H9 (cell line): Measurements from ENCODE around the gene POU6F2. TPM values are rescaled to one million over a fixed set of nuclear protein-coding genes. Genes with fewer than 3 reads are reported as not detected.
"Not testable (repeated sequence)": the region's sequence is repeated elsewhere in the genome, so short reads cannot be mapped to it uniquely, and the experiment has no call there.

Experiments used
- DNase-seq: peaks from one replicate; pipeline ENCODE4 v3.0.0-alpha.2; 2017
- H2AFZ ChIP-seq: one replicate; pipeline ENCODE4 v1.6.1; 2013; ENCODE audit warnings: mild to moderate bottlenecking, low read length, control low read depth, moderate library complexity
- H2AK5ac ChIP-seq: 2 replicates; pipeline ENCODE4 v1.6.1; 2013; ENCODE audit warnings: low read length, control low read depth, mixed read lengths; ENCODE audit not compliant: insufficient read length
- H2BK120ac ChIP-seq: one replicate; pipeline ENCODE4 v1.6.1; 2013; ENCODE audit warnings: low read depth, mild to moderate bottlenecking, low read length, control low read depth, inconsistent platforms; ENCODE audit not compliant: poor library complexity, severe bottlenecking
- H2BK12ac ChIP-seq: 2 replicates; pipeline ENCODE4 v1.6.1; 2013; ENCODE audit warnings: low read length, control low read depth, mixed read lengths, low read depth; ENCODE audit not compliant: insufficient read length
- H2BK15ac ChIP-seq: 2 replicates; pipeline ENCODE4 v1.6.1; 2013; ENCODE audit warnings: low read depth, low read length, control low read depth
- H2BK20ac ChIP-seq: one replicate; pipeline ENCODE4 v1.6.1; 2013; ENCODE audit warnings: low read depth, mild to moderate bottlenecking, low read length, control low read depth, inconsistent platforms; ENCODE audit not compliant: poor library complexity, severe bottlenecking
- H2BK5ac ChIP-seq: 2 replicates; pipeline ENCODE4 v1.6.1; 2013; ENCODE audit warnings: low read length, control low read depth, mixed read lengths; ENCODE audit not compliant: insufficient read length
- H3K14ac ChIP-seq: 2 replicates; pipeline ENCODE4 v1.6.1; 2013; ENCODE audit warnings: low read length, control low read depth; ENCODE audit not compliant: insufficient read depth
- H3K18ac ChIP-seq: 2 replicates; pipeline ENCODE4 v1.6.1; 2013; ENCODE audit warnings: low read depth, mild to moderate bottlenecking, mixed read lengths, low read length, control low read depth; ENCODE audit not compliant: insufficient read length
- H3K23ac ChIP-seq: 2 replicates; pipeline ENCODE4 v1.6.1; 2013; ENCODE audit warnings: low read length, control low read depth, mixed read lengths, low read depth; ENCODE audit not compliant: insufficient read length
- H3K23me2 ChIP-seq: 2 replicates; pipeline ENCODE4 v1.6.1; 2013; ENCODE audit warnings: low read depth, mild to moderate bottlenecking, mixed read lengths, low read length, control low read depth; ENCODE audit not compliant: insufficient read length, poor library complexity, severe bottlenecking
- H3K27ac ChIP-seq: 2 replicates; pipeline ENCODE4 v1.5.1; 2013; ENCODE audit warnings: low read length, control low read depth, mixed read lengths, low read depth; ENCODE audit not compliant: insufficient read length
- H3K27me3 ChIP-seq: 2 replicates; pipeline ENCODE4 v1.6.1; 2013; ENCODE audit warnings: low read length, control low read depth, inconsistent platforms; ENCODE audit not compliant: insufficient read depth
- H3K4ac ChIP-seq: 2 replicates; pipeline ENCODE4 v1.6.1; 2013; ENCODE audit warnings: low read depth, mild to moderate bottlenecking, control low read depth, inconsistent platforms, low read length, moderate library complexity
- H3K4me1 ChIP-seq: 2 replicates; pipeline ENCODE4 v1.6.1; 2013; ENCODE audit warnings: low read length, control low read depth, inconsistent platforms; ENCODE audit not compliant: insufficient read depth
- H3K4me2 ChIP-seq: 2 replicates; pipeline ENCODE4 v1.6.1; 2013; ENCODE audit warnings: low read length, control low read depth, mixed read lengths; ENCODE audit not compliant: insufficient read length, insufficient read depth
- H3K56ac ChIP-seq: 2 replicates; pipeline ENCODE4 v1.6.1; 2013; ENCODE audit warnings: low read depth, mild to moderate bottlenecking, mixed read lengths, low read length, control low read depth; ENCODE audit not compliant: insufficient read length
- H3K79me1 ChIP-seq: 2 replicates; pipeline ENCODE4 v1.6.1; 2013; ENCODE audit warnings: low read depth, mild to moderate bottlenecking, moderate library complexity, low read length, control low read depth, inconsistent platforms; ENCODE audit not compliant: insufficient read depth, poor library complexity, severe bottlenecking
- H3K79me2 ChIP-seq: 2 replicates; pipeline ENCODE4 v1.6.1; 2013; ENCODE audit warnings: low read length, control low read depth, inconsistent platforms; ENCODE audit not compliant: insufficient read depth
- H3K9ac ChIP-seq: 2 replicates; pipeline ENCODE4 v1.6.1; 2013; ENCODE audit warnings: low read length, control low read depth, mixed read lengths; ENCODE audit not compliant: insufficient read length; ENCODE audit errors: extremely low read depth
- H3K9me3 ChIP-seq: one replicate; pipeline ENCODE4 v1.6.1; 2013; ENCODE audit warnings: low read depth, low read length, inconsistent platforms; ENCODE audit not compliant: control insufficient read depth
- H3T11ph ChIP-seq: one replicate; pipeline ENCODE4 v1.6.1; 2013; ENCODE audit warnings: mild to moderate bottlenecking, low read length, control low read depth, inconsistent platforms
- H4K20me1 ChIP-seq: one replicate; pipeline ENCODE4 v1.6.1; 2013; ENCODE audit not compliant: control insufficient read depth, insufficient read length, insufficient read depth
- H4K5ac ChIP-seq: 2 replicates; pipeline ENCODE4 v1.6.1; 2013; ENCODE audit warnings: low read depth, mild to moderate bottlenecking, mixed read lengths, low read length, control low read depth; ENCODE audit not compliant: insufficient read length
- H4K8ac ChIP-seq: replicated peaks from 2 replicates; pipeline ENCODE4 v1.6.1; 2013; ENCODE audit warnings: low read length, control low read depth, mixed read lengths, low read depth; ENCODE audit not compliant: insufficient read length
- H4K91ac ChIP-seq: 2 replicates; pipeline ENCODE4 v1.6.1; 2013; ENCODE audit warnings: low read depth, mild to moderate bottlenecking, moderate library complexity, mixed read lengths, low read length, control low read depth; ENCODE audit not compliant: insufficient read length
- H3K27ac Mint-ChIP-seq, 3 experiments: 2 replicates in 2 of 3; 3 replicates in 1 of 3; pipeline ENCODE4 v1.8.0; 2020 to 2021; ENCODE audit warnings: mixed read lengths in 3 of 3, mild to moderate bottlenecking in 1 of 3, moderate library complexity in 1 of 3
- H3K27me3 Mint-ChIP-seq: 2 replicates; pipeline ENCODE4 v1.8.0; 2021; ENCODE audit warnings: low read depth, mild to moderate bottlenecking, moderate library complexity, mixed read lengths
- H3K36me3 Mint-ChIP-seq, 3 experiments: 2 replicates in 2 of 3; 3 replicates in 1 of 3; pipeline ENCODE4 v1.8.0; 2020 to 2021; ENCODE audit warnings: low read depth in 3 of 3, mixed read lengths in 3 of 3; ENCODE audit not compliant: insufficient read depth in 1 of 3
- H3K4me1 Mint-ChIP-seq, 2 experiments: 2 replicates each; pipeline ENCODE4 v1.8.0; 2020; ENCODE audit warnings: mixed read lengths in 2 of 2
- H3K4me3 Mint-ChIP-seq, 2 experiments: 2 replicates in 1 of 2; 3 replicates in 1 of 2; pipeline ENCODE4 v1.8.0; 2020 to 2021; ENCODE audit warnings: mild to moderate bottlenecking in 2 of 2, mixed read lengths in 2 of 2, moderate library complexity in 1 of 2
- H3K9me3 Mint-ChIP-seq, 2 experiments: 2 replicates in 1 of 2; 3 replicates in 1 of 2; pipeline ENCODE4 v1.8.0; 2020; ENCODE audit warnings: mild to moderate bottlenecking in 2 of 2, mixed read lengths in 2 of 2, moderate library complexity in 1 of 2
- CTCF ChIP-seq: fragments of 200-600 bp; sonication (generic); conservative IDR thresholded peaks from 3 replicates; pipeline ENCODE4 v1.8.0; 2021; ENCODE audit warnings: antibody characterized with exemption, mild to moderate bottlenecking
- WGBS: extraction: QIAGEN DNeasy Blood & Tissue Kit; methylation state at CpG from one replicate; pipeline ENCODE4 v1.1.7; 2013; ENCODE audit warnings: missing lambda C conversion rate, low lambda C conversion rate, mixed read lengths; ENCODE audit not compliant: insufficient read length; ENCODE audit errors: extremely low coverage; 5-methylcytosine and 5-hydroxymethylcytosine counted together
- total RNA-seq: library from RNA; stranded (reverse); gene quantifications from 2 replicates; pipeline ENCODE4 v1.2.1, GENCODE V29; 2021

The POU6F2 gene
- total RNA-seq, 1 experiment from 2014 or later, result 1.9 TPM

- Histone ChIP-seq H3K4me2 (no peak overlapping the region), H4K8ac (no peak overlapping the region), H2AK5ac (no peak overlapping the region), H3K4ac (no peak overlapping the region), H4K5ac (no peak overlapping the region), H3K9ac (no peak overlapping the region), H3K27ac (no peak overlapping the region), H2BK12ac (no peak overlapping the region), H3K23ac (no peak overlapping the region), H3K4me1 (no peaks in the 10 kb centered on the region), H3K56ac (no peak overlapping the region), H3K27me3 (no peaks in the 10 kb centered on the region), H2BK5ac (no peak overlapping the region), H4K20me1 (no peaks in the 10 kb centered on the region), H3K79me1 (no peaks in the 10 kb centered on the region), H2BK120ac (no peak overlapping the region), H4K91ac (no peak overlapping the region), H3T11ph (no peak overlapping the region), H3K23me2 (no peaks in the 10 kb centered on the region), H2AFZ (no peak overlapping the region), H3K79me2 (no peaks in the 10 kb centered on the region), H3K18ac (no peak overlapping the region), H2BK15ac (no peak overlapping the region), H2BK20ac (no peak overlapping the region), H3K9me3 (no peaks in the 10 kb centered on the region), H3K14ac (no peak overlapping the region)
- no peaks in the 10 kb centered on the region for H3K27me3 Mint-ChIP-seq
- TF ChIP-seq CTCF, result no peak
- no peak overlapping the region for H3K4me3 Mint-ChIP-seq
- H3K36me3 Mint-ChIP-seq, result peaks cover 5 to 15% (median 7%) of the 10 kb centered on the region in 3 experiments; a peak in 6 of 7 replicates
- WGBS, result no CpG with 5 or more reads among the region's 4 CpGs
- no peak overlapping the region for H3K27ac Mint-ChIP-seq
- peaks cover 11 to 13% of the 10 kb centered on the region in 2 experiments for H3K9me3 Mint-ChIP-seq
- H3K4me1 Mint-ChIP-seq, result peaks cover 10 to 15% of the 10 kb centered on the region in 2 experiments
- DNase-seq, result no peak
These were observed 346.5 kb downstream of the POU6F2 start for GRCh38 chr7:39324139-39324760.

GRCh38 chr7:39331607-39332006 is 353.9 kb downstream of the POU6F2 start:
- H3K4ac ChIP-seq, H3K9ac ChIP-seq, H2BK12ac ChIP-seq, H4K5ac ChIP-seq, H2BK120ac ChIP-seq, H3K4me2 ChIP-seq, H4K8ac ChIP-seq, DNase-seq, H3K18ac ChIP-seq, H3K56ac ChIP-seq, H2AFZ ChIP-seq, H3K23me2 ChIP-seq, H3K79me1 ChIP-seq, H3K79me2 ChIP-seq, H2AK5ac ChIP-seq, H3K36me3 Mint-ChIP-seq, H3K14ac ChIP-seq, H3K27me3 Mint-ChIP-seq, H3K4me1 ChIP-seq, H4K20me1 ChIP-seq, H3K27ac ChIP-seq, H2BK5ac ChIP-seq, H2BK20ac ChIP-seq, H4K91ac ChIP-seq, H3T11ph ChIP-seq, H2BK15ac ChIP-seq, H3K9me3 ChIP-seq, H3K27ac Mint-ChIP-seq, H3K4me3 Mint-ChIP-seq, H3K9me3 Mint-ChIP-seq, H3K23ac ChIP-seq, H3K27me3 ChIP-seq: not testable (repeated sequence)
- H3K4me1 Mint-ChIP-seq, result peaks cover 33 to 41% of the 10 kb centered on the region in 2 experiments
- no CpG with 5 or more reads among the region's 13 CpGs for WGBS
